GM12878 (cell line): ENCODE data around the gene ZNF530. TPM values are rescaled to one million over a fixed set of nuclear protein-coding genes. Genes with fewer than 3 reads are reported as not detected.

Experiments
- BHLHE40 ChIP-seq, 2 experiments: fragments of 450-650 bp in 1 of 2; IDR thresholded peaks; 2 replicates each; pipeline ENCODE4 v1.6.1; 2011 to 2017; ENCODE audit warnings: low read depth in 2 of 2, borderline replicate concordance in 1 of 2, improper control_type of control experiment in 1 of 2, low read length in 1 of 2, mild to moderate bottlenecking in 1 of 2
- BMI1 ChIP-seq: fragments of 450-650 bp; IDR thresholded peaks from 2 replicates; pipeline ENCODE4 v1.6.1; 2016; ENCODE audit warnings: mild to moderate bottlenecking, moderate library complexity, borderline replicate concordance
- CHD2 ChIP-seq: IDR thresholded peaks from 2 replicates; pipeline ENCODE4 v1.6.1; 2011; ENCODE audit warnings: low read depth, low read length, improper control_type of control experiment, borderline replicate concordance
- CREB1 ChIP-seq: IDR thresholded peaks from 2 replicates; pipeline ENCODE4 v1.6.1; 2012; ENCODE audit warnings: low read depth, mild to moderate bottlenecking, inconsistent platforms
- CREM ChIP-seq: IDR thresholded peaks from 2 replicates; pipeline ENCODE4 v1.6.1; 2014; ENCODE audit warnings: antibody characterized with exemption, low read depth
- DPF2 ChIP-seq: fragments of 450-650 bp; IDR thresholded peaks from 2 replicates; pipeline ENCODE4 v1.6.1; 2017; ENCODE audit warnings: mild to moderate bottlenecking
- GABPA ChIP-seq: IDR thresholded peaks from 2 replicates; pipeline ENCODE4 v1.6.1; 2014; ENCODE audit warnings: antibody characterized with exemption, low read depth, mild to moderate bottlenecking, inconsistent platforms
- HCFC1 ChIP-seq: fragments of 150-350 bp; IDR thresholded peaks from 2 replicates; pipeline ENCODE4 v1.6.1; 2014; ENCODE audit warnings: low read length
- HDGF ChIP-seq: fragments of 450-650 bp; IDR thresholded peaks from 2 replicates; pipeline ENCODE4 v1.6.1; 2016; ENCODE audit warnings: antibody characterized with exemption
- MEF2A ChIP-seq: IDR thresholded peaks from 2 replicates; pipeline ENCODE4 v1.6.1; 2011; ENCODE audit warnings: low read depth, mild to moderate bottlenecking, low read length, moderate library complexity; ENCODE audit not compliant: insufficient read depth
- MXI1 ChIP-seq: fragments of 150-350 bp; IDR thresholded peaks from 2 replicates; pipeline ENCODE4 v1.6.1; 2011; ENCODE audit warnings: low read depth, mild to moderate bottlenecking, inconsistent platforms, low read length, improper control_type of control experiment
- NBN ChIP-seq: fragments of 450-650 bp; IDR thresholded peaks from 2 replicates; pipeline ENCODE4 v1.6.1; 2016
- NFIC ChIP-seq: IDR thresholded peaks from 2 replicates; pipeline ENCODE4 v1.6.1; 2012; ENCODE audit warnings: low read depth, mild to moderate bottlenecking, inconsistent platforms, low read length, moderate library complexity
- NFXL1 ChIP-seq: fragments of 450-650 bp; IDR thresholded peaks from 2 replicates; pipeline ENCODE4 v1.6.1; 2017; ENCODE audit warnings: antibody characterized with exemption, mild to moderate bottlenecking, borderline replicate concordance
- NRF1 ChIP-seq: conservative IDR thresholded peaks from 2 replicates; pipeline ENCODE4 v1.6.1; 2011; ENCODE audit warnings: mild to moderate bottlenecking, low read depth, low read length, improper control_type of control experiment
- RAD21 ChIP-seq: IDR thresholded peaks from 2 replicates; pipeline ENCODE4 v1.6.1; 2011; ENCODE audit warnings: mild to moderate bottlenecking, low read depth, low read length, moderate library complexity; ENCODE audit not compliant: insufficient read depth
- RUNX3 ChIP-seq: IDR thresholded peaks from 2 replicates; pipeline ENCODE4 v1.6.1; 2012; ENCODE audit warnings: low read length, inconsistent platforms
- SIX5 ChIP-seq: IDR thresholded peaks from 2 replicates; pipeline ENCODE4 v1.6.1; 2011; ENCODE audit warnings: mild to moderate bottlenecking, low read depth, low read length, moderate library complexity; ENCODE audit not compliant: severe bottlenecking
- SUPT20H ChIP-seq: IDR thresholded peaks from 2 replicates; pipeline ENCODE4 v1.6.1; 2011; ENCODE audit warnings: low read depth, mild to moderate bottlenecking, low read length, moderate library complexity, borderline replicate concordance; ENCODE audit not compliant: control insufficient read depth
- TAF1 ChIP-seq: IDR thresholded peaks from 2 replicates; pipeline ENCODE4 v1.6.1; 2011; ENCODE audit warnings: mild to moderate bottlenecking, low read depth, low read length, borderline replicate concordance
- TBL1XR1 ChIP-seq: IDR thresholded peaks from 2 replicates; pipeline ENCODE4 v1.6.1; 2012; ENCODE audit warnings: low read depth, low read length, improper control_type of control experiment
- polyA plus RNA-seq, 11 experiments: library from polyadenylated mRNA; depleted of rRNA in 4 of 11; unstranded in 6 of 11; stranded (reverse) in 5 of 11; fragments of >200 nt; fragmentation: Nextera tagmentation in 4 of 11; fragmentation: Illumina TruSeq in 1 of 11; extraction: Ambion mirVana in 4 of 11; extraction: Trizol in 1 of 11; gene quantifications; 1 replicate in 1 of 11; 2 replicates in 10 of 11; pipeline versions ENCODE4 v1.2.1 to v1.2.3, GENCODE V29; 2011 to 2016; ENCODE audit warnings: inconsistent platforms in 2 of 11, missing spikeins in 2 of 11, low read depth in 1 of 11
- total RNA-seq, 4 experiments: library from RNA; depleted of rRNA in 3 of 4; stranded (reverse); fragments of >200 nt in 3 of 4; fragmentation: Illumina TruSeq in 1 of 4; extraction: Trizol in 1 of 4; gene quantifications; 2 replicates each; pipeline versions ENCODE4 v1.2.1 to v1.2.3, GENCODE V29; 2013 to 2021
- TF ChIP-seq, protein P1 (sequence below): fragments of 450-650 bp; IDR thresholded peaks from 2 replicates; pipeline ENCODE4 v1.6.1; 2016; ENCODE audit warnings: mild to moderate bottlenecking, moderate library complexity, borderline replicate concordance
- TF ChIP-seq, protein P2 (sequence below): fragments of 450-650 bp; conservative IDR thresholded peaks from 2 replicates; pipeline ENCODE4 v1.6.1; 2017; ENCODE audit warnings: mild to moderate bottlenecking, moderate library complexity
- TF ChIP-seq, protein P3 (sequence below): IDR thresholded peaks from 2 replicates; pipeline ENCODE4 v1.6.1; 2012; ENCODE audit warnings: low read length, inconsistent platforms

ZNF530 gene
- total and polyA plus RNA-seq, 10 of the 15 experiments (the other 5 are each of a cell fraction or from before 2014, with no cell fraction given): 1.9 to 9.3 (median 6.6) TPM

DNA sequence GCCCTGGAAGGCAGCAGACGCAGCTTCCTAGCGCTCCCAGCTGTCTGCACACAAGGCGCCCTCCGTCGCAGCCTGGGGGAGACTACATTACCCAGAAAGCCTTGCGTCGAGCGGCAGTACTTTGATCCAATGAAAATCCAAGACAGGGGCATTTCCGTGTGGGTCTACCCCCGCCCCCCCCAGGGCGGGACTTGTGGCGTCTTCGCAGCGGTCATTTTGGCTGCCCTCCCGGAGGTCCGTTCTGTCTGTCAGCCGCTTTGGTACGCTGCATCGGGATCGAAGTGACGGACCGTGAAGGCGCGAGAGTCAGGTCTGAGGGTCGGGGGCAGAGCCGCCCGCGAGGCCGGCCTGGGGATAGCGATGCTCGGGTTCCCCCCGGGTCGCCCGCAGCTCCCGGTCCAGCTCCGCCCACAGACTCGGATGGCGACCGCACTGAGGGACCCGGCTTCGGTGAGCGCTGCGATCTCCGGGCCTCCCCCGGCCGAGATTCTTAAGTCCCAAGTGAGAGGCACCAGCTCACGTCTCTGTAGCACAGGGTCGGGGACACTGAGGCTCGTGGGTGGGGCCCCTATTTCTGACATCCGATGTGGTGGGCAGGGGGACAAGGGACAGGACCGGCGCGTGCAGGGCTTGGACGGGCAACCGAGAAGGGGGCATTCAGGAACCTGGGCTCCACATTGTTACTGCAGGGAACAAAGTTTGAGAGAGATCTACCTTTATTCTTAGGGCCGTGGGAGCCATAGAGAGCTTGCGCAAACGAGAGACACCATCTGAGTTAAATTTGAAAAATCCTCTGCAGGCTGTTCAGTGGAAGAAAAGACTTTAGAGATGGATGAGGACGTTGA lies 33.5 kb downstream of the ZNF530 start, which contains the start of gene ZNF211 (continued):
- TF ChIP-seq, protein P1, sequence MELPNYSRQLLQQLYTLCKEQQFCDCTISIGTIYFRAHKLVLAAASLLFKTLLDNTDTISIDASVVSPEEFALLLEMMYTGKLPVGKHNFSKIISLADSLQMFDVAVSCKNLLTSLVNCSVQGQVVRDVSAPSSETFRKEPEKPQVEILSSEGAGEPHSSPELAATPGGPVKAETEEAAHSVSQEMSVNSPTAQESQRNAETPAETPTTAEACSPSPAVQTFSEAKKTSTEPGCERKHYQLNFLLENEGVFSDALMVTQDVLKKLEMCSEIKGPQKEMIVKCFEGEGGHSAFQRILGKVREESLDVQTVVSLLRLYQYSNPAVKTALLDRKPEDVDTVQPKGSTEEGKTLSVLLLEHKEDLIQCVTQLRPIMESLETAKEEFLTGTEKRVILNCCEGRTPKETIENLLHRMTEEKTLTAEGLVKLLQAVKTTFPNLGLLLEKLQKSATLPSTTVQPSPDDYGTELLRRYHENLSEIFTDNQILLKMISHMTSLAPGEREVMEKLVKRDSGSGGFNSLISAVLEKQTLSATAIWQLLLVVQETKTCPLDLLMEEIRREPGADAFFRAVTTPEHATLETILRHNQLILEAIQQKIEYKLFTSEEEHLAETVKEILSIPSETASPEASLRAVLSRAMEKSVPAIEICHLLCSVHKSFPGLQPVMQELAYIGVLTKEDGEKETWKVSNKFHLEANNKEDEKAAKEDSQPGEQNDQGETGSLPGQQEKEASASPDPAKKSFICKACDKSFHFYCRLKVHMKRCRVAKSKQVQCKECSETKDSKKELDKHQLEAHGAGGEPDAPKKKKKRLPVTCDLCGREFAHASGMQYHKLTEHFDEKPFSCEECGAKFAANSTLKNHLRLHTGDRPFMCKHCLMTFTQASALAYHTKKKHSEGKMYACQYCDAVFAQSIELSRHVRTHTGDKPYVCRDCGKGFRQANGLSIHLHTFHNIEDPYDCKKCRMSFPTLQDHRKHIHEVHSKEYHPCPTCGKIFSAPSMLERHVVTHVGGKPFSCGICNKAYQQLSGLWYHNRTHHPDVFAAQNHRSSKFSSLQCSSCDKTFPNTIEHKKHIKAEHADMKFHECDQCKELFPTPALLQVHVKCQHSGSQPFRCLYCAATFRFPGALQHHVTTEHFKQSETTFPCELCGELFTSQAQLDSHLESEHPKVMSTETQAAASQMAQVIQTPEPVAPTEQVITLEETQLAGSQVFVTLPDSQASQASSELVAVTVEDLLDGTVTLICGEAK: peak; percentile 88
- TF ChIP-seq SUPT20H (no peak), BHLHE40 (IDR thresholded peaks at IDR 0.05; ENCODE audit: borderline replicate concordance in 1 of 2, low read depth in 2 of 2, low read length in 1 of 2) (peak in 1 of 2 experiments; percentile 35; a peak in 1 of 4 replicates), NFIC (no peak), NRF1 (no peak), RUNX3 (peak; percentile 69), HDGF (0 out of 2 replicates have a peak, but pooled peaks have one; percentile 15), HCFC1 (peak; percentile 97), CREM (peak; percentile 87; the same call in 1 of the 2 replicates), MEF2A (no peak), MXI1 (peak; percentile 10; the same call in 1 of the 2 replicates), CHD2 (peak; percentile 92), BMI1 (no peak), TAF1 (peak; percentile 61; the same call in 1 of the 2 replicates), SIX5 (peak; percentile 92), CREB1 (peak; percentile 82), RAD21 (no peak), NFXL1 (no peak), DPF2 (peak; percentile 86), TBL1XR1 (no peak), NBN (0 out of 2 replicates have a peak, but pooled peaks have one; percentile 47), GABPA (peak; percentile 94)
- TF ChIP-seq, protein P2, sequence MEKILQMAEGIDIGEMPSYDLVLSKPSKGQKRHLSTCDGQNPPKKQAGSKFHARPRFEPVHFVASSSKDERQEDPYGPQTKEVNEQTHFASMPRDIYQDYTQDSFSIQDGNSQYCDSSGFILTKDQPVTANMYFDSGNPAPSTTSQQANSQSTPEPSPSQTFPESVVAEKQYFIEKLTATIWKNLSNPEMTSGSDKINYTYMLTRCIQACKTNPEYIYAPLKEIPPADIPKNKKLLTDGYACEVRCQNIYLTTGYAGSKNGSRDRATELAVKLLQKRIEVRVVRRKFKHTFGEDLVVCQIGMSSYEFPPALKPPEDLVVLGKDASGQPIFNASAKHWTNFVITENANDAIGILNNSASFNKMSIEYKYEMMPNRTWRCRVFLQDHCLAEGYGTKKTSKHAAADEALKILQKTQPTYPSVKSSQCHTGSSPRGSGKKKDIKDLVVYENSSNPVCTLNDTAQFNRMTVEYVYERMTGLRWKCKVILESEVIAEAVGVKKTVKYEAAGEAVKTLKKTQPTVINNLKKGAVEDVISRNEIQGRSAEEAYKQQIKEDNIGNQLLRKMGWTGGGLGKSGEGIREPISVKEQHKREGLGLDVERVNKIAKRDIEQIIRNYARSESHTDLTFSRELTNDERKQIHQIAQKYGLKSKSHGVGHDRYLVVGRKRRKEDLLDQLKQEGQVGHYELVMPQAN: peak; percentile 78
- TF ChIP-seq, protein P3, sequence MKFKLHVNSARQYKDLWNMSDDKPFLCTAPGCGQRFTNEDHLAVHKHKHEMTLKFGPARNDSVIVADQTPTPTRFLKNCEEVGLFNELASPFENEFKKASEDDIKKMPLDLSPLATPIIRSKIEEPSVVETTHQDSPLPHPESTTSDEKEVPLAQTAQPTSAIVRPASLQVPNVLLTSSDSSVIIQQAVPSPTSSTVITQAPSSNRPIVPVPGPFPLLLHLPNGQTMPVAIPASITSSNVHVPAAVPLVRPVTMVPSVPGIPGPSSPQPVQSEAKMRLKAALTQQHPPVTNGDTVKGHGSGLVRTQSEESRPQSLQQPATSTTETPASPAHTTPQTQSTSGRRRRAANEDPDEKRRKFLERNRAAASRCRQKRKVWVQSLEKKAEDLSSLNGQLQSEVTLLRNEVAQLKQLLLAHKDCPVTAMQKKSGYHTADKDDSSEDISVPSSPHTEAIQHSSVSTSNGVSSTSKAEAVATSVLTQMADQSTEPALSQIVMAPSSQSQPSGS: no peak
